HG03558 (cell line): ENCODE results near the gene BIRC5.
"Not testable (repeated sequence)": the region's sequence is repeated elsewhere in the genome, so short reads cannot be mapped to it uniquely, and the experiment has no call there.

Experiments used
- ATAC-seq: cut with Tn5 transposase; IDR thresholded peaks from one replicate; pipeline ENCODE4 v1.9.1; 2021; ENCODE audit warnings: moderate number of reproducible peaks; ENCODE audit not compliant: unreplicated experiment; ENCODE audit errors: extremely low read depth

Gene BIRC5

DNA sequence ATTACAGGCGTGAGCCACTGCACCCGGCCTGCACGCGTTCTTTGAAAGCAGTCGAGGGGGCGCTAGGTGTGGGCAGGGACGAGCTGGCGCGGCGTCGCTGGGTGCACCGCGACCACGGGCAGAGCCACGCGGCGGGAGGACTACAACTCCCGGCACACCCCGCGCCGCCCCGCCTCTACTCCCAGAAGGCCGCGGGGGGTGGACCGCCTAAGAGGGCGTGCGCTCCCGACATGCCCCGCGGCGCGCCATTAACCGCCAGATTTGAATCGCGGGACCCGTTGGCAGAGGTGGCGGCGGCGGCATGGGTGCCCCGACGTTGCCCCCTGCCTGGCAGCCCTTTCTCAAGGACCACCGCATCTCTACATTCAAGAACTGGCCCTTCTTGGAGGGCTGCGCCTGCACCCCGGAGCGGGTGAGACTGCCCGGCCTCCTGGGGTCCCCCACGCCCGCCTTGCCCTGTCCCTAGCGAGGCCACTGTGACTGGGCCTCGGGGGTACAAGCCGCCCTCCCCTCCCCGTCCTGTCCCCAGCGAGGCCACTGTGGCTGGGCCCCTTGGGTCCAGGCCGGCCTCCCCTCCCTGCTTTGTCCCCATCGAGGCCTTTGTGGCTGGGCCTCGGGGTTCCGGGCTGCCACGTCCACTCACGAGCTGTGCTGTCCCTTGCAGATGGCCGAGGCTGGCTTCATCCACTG is at the start of gene BIRC5:
Gene BIRC5 (plus strand): TSS at position 238 of the 690 bp plus-strand sequence. CDS start 64 bp downstream, at position 302.
- no peak for ATAC-seq

DNA sequence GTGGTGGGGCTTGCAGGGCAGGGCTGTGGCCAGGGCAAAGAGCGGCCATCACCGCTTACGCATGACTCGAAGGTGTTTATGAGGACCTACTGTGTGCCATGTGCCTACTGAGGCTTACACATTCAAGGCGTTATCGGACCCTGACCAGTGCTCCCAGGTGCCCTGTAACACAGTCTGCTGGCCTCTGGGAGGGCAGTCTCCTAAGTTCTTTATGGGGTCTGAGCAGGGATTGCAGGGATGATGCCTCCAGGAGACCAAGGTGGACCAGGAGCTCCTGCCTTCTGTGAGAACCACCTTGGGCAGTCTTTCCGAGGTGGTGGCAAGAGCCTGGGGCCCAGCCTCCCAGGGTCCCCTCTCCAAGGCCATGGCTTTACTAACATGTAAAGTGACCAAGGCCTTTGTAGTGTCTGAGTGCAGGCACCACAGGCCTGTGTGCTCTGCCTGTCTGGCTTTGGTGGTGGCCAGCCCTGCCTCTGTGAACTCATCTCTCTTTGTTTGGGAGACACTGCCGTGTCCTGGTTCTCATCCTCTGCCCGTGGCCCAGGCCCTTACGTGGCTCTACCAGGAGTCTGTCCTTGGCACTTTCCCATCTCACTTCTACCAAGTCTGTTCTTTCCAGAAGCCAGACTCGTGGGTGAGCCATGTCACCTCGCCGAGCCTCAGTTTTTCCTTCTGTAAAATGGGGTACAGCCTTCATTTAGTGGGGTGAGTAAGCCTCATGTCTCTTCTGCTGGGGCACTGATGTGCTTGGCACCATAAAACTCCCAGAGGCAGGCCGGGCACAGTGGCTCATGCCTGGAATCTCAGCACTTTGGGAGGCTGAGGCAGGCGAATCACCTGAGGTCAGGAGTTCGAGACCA is 49.1 kb upstream of the BIRC5 start:
- no peak for ATAC-seq

DNA sequence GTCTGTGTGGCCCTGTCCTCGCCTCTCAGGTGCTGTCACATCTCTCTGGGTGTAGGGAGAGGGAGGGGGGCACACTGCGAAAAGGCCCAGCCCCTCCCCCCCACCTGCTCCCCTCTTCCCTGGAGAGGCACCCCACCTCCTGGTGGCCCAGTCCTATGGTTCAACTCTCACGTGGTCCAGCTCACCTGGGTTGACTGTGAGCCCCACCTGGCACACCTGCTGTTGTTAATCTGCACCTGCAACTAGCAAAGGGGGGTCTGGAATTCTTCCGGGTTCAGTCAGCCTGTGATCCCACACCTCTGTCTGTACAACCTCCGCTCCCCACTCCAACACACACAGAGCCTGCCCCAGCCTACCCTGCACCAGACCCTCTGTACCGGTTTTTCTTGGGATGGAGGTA is 47.6 kb upstream of the BIRC5 start:
- no peak for ATAC-seq

DNA sequence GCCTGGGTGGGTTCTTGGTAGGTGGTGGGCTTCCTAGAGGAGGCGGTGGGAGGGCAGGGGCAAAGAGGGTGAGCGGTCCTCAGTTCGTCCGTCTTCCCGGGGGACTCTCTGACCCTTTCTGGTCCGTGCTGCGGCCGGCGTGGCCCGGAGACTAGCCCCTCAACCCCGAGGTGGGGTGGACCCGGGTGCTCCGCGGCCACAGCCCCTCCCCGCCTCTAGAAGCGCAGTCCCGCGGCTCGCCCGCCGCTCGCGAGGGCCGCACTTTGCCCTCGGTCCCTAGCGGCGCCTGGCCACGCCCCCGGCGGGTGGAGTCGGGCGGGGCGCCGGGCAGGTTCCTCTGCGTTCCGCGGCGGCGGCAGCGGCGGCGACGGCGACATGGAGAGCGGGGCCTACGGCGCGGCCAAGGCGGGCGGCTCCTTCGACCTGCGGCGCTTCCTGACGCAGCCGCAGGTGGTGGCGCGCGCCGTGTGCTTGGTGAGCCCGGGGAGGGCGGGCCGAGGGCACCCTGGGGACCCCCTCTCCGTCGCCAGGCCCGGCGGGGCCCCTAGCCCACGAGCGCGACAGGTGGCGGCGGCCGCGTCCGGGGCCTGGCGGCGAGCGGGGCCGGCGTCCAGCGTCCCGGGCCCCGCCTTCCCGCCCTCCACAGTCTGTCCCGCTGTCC is 45.7 kb upstream of the BIRC5 start, which contains the start of gene SYNGR2:
Gene SYNGR2 (plus strand): TSS at position 340 of the 661 bp plus-strand sequence. CDS start 36 bp downstream, at position 376.
- no peak for ATAC-seq

DNA sequence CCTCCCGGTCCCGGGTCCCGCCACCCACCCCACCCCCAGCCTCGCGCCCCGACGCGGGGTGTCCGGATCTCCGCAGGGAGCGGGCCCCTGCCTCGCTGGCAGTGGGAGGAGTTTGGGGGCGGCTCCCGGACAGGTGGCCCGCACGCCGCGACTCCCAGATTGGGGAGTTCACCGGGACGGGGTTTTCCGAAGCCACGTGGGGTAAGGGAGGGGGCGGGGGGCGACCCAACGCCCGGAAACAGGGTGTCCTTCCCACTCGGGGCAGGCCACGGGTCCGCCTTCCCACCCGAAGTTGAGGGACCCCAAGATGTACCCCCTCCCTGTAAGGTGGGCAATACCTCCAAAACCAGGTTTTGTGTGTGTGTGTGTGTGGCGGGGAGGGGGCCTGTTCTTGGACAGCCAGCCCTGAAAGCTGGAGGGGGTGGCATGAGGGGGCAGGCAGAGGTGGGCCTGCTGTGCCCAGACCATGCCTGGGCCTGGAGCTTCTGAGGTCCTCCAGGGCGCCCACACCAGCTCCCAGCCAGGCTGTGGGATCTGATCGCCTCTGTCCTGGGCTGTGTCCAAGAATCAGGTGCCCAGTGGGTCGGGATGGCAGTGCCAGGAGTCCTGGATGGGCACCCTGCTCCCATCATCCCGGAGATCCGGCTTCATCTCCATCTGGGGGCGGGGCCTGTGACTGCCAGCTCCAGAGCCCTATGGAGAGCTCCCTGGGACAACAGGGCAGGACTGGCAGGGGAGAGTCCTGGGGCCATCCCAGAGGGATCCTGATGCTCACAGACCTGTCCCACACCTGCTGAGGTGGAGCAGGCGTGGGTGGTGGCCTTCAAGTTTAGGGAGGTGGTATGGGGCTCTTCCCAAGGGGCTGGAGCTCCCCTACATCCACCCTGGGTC is 44.9 kb upstream of the BIRC5 start:
- ATAC-seq: no peak

DNA sequence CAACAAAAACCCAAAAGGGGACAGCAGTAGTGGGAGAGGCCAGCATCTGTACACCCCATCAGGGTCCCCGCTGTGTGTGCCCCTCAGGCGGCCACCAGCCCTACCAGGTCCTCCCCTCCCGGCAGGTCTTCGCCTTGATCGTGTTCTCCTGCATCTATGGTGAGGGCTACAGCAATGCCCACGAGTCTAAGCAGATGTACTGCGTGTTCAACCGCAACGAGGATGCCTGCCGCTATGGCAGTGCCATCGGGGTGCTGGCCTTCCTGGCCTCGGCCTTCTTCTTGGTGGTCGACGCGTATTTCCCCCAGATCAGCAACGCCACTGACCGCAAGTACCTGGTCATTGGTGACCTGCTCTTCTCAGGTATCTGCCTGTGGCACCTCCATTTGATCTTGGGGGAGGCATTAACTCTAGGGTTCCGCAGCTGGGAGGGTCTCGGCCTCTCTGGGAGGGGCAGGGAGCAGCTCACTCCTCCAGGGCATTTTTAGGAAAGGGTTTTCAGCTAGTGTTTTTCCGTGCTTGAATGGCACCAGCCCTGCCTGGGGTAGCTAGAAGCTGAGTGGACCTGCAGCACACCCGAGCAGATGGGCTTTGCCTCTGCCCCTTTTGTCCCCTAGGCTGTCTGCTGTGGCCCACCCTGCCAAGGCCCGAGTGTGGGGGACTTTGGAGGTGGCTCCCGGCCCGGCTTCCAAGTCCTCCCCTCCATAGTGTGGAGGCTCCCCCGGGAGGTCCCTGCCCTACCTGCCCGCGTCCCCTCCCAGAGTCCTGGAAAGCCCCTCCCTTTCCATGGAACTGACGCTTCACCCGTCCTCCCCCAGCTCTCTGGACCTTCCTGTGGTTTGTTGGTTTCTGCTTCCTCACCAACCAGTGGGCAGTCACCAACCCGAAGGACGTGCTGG is 43.1 kb upstream of the BIRC5 start:
- ATAC-seq: no peak

DNA sequence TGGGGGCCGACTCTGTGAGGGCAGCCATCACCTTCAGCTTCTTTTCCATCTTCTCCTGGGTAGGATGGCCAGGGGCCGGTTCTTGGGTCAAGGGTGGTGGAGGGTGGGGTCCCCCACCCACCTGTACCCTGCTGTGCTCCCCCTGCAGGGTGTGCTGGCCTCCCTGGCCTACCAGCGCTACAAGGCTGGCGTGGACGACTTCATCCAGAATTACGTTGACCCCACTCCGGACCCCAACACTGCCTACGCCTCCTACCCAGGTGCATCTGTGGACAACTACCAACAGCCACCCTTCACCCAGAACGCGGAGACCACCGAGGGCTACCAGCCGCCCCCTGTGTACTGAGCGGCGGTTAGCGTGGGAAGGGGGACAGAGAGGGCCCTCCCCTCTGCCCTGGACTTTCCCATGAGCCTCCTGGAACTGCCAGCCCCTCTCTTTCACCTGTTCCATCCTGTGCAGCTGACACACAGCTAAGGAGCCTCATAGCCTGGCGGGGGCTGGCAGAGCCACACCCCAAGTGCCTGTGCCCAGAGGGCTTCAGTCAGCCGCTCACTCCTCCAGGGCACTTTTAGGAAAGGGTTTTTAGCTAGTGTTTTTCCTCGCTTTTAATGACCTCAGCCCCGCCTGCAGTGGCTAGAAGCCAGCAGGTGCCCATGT is 42.3 kb upstream of the BIRC5 start:
- ATAC-seq: not testable (repeated sequence)

DNA sequence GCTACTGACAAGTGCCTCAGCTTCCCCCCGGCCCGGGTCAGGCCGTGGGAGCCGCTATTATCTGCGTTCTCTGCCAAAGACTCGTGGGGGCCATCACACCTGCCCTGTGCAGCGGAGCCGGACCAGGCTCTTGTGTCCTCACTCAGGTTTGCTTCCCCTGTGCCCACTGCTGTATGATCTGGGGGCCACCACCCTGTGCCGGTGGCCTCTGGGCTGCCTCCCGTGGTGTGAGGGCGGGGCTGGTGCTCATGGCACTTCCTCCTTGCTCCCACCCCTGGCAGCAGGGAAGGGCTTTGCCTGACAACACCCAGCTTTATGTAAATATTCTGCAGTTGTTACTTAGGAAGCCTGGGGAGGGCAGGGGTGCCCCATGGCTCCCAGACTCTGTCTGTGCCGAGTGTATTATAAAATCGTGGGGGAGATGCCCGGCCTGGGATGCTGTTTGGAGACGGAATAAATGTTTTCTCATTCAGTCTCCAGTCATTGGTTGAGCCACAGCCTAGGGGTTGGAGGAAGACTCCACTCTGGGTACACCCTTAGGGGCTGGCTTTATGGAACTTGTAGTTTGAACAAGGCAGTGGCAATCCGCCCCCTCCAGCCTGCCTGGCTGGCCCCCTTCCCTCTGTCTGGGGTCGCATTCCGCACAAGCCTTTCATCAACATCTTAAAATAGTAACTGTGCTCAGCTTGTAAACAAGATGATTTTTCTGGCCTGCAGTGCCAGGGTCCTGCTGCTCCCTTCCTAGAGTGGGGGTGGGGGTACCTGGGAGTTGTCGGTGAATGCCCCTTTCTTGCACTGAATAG is 41.6 kb upstream of the BIRC5 start:
- no peak for ATAC-seq

DNA sequence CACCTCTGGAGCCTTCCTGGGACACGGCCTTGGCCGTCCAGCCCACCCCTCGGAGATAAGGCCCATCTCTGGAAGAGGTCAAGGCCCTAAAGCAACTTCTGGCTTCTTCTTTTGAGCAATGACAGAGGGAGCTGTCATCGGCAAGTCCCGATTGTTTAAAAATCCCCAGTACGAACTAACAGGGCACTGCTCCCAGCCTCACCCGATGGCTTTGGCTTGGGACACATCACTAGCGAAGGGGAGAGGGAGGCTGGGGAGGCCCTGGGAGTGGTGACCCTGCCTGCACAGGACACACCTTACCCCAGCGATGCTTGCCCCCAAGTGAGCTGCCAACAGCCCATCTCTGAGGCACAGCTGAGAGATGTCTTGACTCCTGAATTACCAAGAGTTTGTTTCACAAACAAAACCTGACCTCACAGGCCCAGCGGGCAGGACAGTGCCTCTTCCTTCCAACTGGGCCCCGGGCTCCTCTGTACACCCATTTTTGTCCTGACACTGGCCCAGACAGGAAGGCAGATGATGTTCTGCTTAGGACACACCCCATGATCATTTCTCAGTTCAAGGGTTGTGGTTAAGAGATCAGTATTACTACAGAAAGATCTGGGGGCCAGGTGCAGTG is 40.8 kb upstream of the BIRC5 start:
- ATAC-seq: no peak

DNA sequence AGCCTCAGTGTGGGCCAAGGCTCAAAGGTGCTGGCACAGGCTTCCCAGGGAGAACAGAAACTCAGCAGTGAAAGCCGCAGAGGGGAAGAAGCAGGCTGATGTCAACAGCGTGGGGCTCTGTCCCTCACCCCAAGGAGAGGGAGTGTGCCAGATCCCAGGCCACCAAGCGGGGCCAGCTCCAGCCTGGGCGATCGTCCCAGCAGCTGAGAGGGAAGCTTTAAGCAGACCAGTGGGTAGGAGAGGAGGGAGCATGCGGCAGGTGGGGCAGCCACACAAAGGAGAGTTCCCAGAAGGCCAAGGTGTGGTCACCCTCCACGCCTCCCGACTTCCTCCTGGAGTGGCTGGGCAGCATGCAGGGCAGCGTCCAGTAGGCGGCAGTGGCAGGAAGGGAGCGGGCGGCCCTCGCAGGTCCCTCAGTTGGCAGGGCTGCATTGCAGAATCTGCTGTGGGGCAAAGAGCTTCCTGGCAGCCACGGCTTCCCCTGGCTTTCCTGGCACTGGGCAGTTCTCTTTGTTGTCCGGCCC is 39.6 kb upstream of the BIRC5 start:
- ATAC-seq: no peak

DNA sequence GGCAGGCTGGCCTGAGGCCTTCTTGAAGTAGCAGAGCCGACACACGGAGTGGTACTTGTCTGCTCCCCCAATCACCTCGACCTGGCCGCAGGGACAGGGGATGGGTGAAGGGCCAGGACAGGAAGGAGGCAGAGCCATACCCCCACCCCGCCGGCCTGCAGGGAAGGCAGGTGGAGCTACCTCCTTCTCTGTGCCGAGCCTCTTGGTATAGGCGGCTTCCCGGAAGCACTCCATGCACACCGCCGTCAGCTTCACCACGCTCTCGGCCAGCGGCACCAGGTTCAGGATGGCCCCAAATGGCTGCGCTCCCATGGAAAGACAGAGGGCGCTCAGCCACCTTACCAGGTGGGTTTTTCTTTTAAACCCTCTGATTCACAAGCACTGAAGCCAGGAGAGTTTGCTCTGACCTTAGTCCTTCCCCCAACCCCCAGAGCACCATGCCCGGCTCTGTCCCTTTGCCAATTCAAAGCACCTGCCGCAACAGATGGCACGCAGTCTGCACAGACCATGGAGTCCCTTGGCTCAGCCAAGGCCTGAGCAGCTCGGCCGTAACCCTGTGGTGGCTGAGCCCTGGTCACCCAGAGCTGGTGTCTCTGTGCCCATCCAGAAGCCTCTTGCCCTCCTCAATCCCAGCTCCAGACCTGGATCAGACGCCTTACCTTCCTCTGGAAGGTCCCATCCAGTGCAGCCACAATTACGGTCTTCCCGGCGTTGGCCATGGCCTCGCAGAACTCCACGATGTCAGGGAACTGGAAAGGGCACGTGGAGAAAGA is 39.0 kb upstream of the BIRC5 start:
- no peak for ATAC-seq

DNA sequence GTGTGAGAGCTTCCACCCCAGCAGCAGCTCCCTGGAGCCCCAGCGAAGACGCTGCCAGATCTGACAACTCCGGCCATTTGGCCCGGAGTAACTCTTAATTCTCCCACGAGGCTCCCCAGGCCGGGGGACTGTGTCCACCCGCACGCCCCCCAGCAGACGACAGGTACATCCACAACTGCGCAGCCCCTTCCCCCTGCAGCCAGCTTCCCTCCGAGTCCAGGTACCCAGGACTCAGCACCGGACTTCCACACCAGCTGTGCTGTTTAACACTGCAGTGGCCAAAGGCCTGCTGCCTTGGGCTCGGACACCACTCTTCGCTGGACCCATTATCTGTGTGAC is 38.4 kb upstream of the BIRC5 start:
- ATAC-seq: no peak

DNA sequence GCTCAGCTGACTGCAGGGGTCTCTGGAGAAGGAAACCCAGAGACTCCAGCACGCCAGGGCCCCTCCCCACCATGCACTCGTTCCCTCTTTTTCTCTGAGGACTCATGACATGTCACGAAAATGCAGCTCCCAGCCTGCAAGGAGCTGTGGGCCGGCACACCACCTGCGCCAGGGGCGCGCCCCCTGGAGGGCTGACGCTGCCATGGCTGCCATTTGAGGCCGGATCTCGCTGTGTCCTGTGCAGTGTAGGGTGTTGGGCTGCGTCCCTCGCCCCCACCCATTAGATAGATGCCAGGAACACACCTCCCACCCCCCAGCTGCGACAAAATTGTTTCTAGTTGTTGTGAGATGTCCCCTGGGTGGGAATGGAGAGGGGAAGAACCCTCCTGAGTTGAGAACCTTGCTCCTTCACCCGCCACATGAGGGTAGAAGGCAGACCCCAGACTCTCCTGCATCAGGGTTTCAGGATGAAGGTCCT is 37.5 kb upstream of the BIRC5 start:
- ATAC-seq: no peak

DNA sequence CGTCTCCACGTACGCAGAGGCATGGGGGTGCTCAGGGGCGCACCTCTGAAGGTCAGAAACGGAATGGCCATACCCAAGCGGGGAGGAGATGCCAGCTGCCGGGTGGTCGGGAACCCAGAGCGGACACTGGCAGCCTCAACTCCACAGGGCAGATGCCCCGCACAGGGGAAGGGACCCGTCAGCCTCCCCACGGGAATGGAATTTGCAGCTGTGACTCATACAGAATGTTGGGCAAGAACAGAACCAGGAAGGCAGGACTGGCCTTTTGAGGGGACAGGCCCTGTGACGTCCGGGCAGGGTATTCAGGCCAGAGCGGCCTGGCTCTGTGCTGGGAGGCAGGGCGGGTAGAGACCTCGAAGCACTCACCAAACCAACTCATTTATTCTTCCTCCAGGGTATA is 34.7 kb upstream of the BIRC5 start:
- ATAC-seq: no peak

DNA sequence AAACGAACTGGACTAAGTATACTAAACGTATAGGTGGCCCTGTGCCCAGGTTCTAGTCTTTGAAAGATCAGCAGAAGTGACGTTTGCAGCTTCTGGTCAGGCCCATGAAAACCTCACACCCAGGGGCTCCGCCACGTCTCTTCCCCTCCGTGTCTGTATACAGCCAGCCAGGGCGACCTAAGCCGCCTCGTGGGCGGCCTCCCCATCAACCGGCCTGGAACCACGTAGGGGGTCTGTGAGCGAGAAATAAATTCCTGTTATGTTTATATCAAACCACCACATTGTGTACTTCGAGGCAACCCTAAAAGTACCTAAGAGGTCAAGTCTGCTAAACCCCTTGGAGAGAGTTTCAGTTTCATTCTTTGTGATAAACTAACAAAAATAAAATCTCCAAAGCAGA is 34.0 kb upstream of the BIRC5 start:
- ATAC-seq: no peak

DNA sequence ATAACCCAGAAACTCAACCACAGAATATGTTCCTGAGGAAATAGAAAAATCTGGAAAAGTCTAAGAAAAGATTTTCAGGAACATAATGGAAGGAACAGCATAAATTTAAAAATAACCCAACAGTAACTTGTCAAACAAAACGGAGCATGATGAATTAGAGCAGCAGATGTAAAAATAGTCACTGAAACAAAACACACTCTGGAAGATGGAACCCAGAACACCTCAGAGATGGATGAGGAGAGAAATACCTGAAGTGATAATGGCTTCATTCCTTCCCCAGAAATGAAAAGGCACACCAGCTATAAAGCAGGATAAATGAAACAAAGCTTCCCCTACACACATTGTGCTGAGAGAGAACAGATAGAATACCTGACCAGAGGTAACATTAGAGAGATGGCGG is 33.5 kb upstream of the BIRC5 start:
- no peak for ATAC-seq
